Measurements from ENCODE around the gene TMEM151B. TPM values are rescaled to one million over a fixed set of nuclear protein-coding genes. Genes with fewer than 3 reads are reported as not detected.
A peak's percentile ranks its signal among the peaks of the same experiment; 100 is the strongest.

Gene TMEM151B
- total RNA-seq, 4 donors from 2014 or later, result 0.09 to 0.21 TPM; not detected in 2

DNA sequence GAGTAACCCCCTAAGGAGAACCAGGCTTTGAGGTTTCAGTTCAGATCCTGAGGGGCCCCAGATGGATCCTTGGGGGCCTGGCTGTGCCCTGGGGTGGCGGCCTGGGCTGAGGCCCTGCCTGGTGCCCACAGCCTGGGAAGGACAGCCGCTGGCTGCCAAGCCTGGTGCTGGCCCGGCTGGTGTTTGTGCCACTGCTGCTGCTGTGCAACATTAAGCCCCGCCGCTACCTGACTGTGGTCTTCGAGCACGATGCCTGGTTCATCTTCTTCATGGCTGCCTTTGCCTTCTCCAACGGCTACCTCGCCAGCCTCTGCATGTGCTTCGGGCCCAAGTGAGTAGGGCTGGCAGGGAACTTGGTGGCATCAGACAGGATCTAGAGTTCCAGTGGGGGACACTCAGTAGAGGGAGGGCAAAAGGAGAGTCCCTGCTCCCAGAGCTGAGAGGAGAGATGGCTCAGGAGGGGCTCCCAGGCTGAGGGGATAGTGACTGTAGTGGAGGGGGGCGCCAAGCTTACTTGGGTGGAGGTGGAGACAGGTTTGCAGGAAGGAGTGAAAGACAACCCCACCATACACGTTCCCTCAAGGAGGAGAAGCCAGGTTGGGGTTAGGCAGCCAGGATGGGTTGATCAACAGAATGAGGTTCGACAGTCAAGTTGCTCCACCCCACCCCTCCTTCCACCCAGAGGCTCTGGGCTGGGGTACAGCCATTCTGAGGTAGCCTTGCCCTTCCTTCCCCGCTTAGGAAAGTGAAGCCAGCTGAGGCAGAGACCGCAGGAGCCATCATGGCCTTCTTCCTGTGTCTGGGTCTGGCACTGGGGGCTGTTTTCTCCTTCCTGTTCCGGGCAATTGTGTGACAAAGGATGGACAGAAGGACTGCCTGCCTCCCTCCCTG, 37.3 kb upstream of the TMEM151B start:
- no peak for DNase-seq

DNA sequence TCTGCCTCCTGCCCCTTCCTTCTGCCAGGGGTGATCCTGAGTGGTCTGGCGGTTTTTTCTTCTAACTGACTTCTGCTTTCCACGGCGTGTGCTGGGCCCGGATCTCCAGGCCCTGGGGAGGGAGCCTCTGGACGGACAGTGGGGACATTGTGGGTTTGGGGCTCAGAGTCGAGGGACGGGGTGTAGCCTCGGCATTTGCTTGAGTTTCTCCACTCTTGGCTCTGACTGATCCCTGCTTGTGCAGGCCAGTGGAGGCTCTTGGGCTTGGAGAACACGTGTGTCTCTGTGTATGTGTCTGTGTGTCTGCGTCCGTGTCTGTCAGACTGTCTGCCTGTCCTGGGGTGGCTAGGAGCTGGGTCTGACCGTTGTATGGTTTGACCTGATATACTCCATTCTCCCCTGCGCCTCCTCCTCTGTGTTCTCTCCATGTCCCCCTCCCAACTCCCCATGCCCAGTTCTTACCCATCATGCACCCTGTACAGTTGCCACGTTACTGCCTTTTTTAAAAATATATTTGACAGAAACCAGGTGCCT, 36.6 kb upstream of the TMEM151B start:
- intact Hi-C loops (cut with DNase I; ENCODE audit: low total_unique reads), result loop anchor here (10.0 kb wide), 1 partner anchor 59 kb away; no protein-coding TSS in a partner anchor
- DNase-seq, result no peak
- TF ChIP-seq, protein P1, sequence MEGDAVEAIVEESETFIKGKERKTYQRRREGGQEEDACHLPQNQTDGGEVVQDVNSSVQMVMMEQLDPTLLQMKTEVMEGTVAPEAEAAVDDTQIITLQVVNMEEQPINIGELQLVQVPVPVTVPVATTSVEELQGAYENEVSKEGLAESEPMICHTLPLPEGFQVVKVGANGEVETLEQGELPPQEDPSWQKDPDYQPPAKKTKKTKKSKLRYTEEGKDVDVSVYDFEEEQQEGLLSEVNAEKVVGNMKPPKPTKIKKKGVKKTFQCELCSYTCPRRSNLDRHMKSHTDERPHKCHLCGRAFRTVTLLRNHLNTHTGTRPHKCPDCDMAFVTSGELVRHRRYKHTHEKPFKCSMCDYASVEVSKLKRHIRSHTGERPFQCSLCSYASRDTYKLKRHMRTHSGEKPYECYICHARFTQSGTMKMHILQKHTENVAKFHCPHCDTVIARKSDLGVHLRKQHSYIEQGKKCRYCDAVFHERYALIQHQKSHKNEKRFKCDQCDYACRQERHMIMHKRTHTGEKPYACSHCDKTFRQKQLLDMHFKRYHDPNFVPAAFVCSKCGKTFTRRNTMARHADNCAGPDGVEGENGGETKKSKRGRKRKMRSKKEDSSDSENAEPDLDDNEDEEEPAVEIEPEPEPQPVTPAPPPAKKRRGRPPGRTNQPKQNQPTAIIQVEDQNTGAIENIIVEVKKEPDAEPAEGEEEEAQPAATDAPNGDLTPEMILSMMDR (IDR thresholded peaks at IDR 0.05), result no peak
- TF ChIP-seq POLR2A (IDR thresholded peaks at IDR 0.05), result no peak
- peaks cover 16 to 35% of the 10 kb centered on the region in 2 donors for H3K4me1 ChIP-seq
- H3K9me3 ChIP-seq, result no peaks in the 10 kb centered on the region
- H3K27me3 ChIP-seq, result no peaks in the 10 kb centered on the region
- no peaks in the 10 kb centered on the region for H3K36me3 ChIP-seq
- peak overlapping the region; percentile 97 to 99 for H3K27ac ChIP-seq
- no peak overlapping the region for H3K4me3 ChIP-seq

More for the DNA sequence above, 37.3 kb upstream of the TMEM151B start:
- H3K36me3 ChIP-seq, result no peaks in the 10 kb centered on the region
- intact Hi-C loops (cut with DNase I; ENCODE audit: low total_unique reads), result loop anchor here (10.0 kb wide), 1 partner anchor 58 kb away; no protein-coding TSS in a partner anchor
- peaks cover 16 to 35% of the 10 kb centered on the region in 2 donors for H3K4me1 ChIP-seq
- H3K9me3 ChIP-seq, result no peaks in the 10 kb centered on the region
- peak overlapping the region; percentile 97 to 99 for H3K27ac ChIP-seq
- H3K4me3 ChIP-seq, result no peak overlapping the region
- no peak for TF ChIP-seq POLR2A (IDR thresholded peaks at IDR 0.05)
- TF ChIP-seq, protein P1 (IDR thresholded peaks at IDR 0.05), result no peak
- H3K27me3 ChIP-seq, result no peaks in the 10 kb centered on the region

- Histone ChIP-seq H3K4me3 (no peak overlapping the region), H3K4me1 (peaks cover 16 to 35% of the 10 kb centered on the region in 2 donors), H3K36me3 (no peaks in the 10 kb centered on the region), H3K27me3 (no peaks in the 10 kb centered on the region), H3K9me3 (no peaks in the 10 kb centered on the region), H3K27ac (peak overlapping the region; percentile 97 to 99)
- TF ChIP-seq POLR2A (IDR thresholded peaks at IDR 0.05), result no peak
- TF ChIP-seq, protein P1 (IDR thresholded peaks at IDR 0.05), result peak; percentile 74 to 87 (median 80)
- intact Hi-C loops (cut with DNase I; ENCODE audit: low total_unique reads), result loop anchor here (10.0 kb wide), 1 partner anchor 60 kb away; no protein-coding TSS in a partner anchor
- DNase-seq, result peak; percentile 87 to 91
These were observed 35.9 kb upstream of the TMEM151B start for GRCh38 chr6:44234101-44235025.

DNA sequence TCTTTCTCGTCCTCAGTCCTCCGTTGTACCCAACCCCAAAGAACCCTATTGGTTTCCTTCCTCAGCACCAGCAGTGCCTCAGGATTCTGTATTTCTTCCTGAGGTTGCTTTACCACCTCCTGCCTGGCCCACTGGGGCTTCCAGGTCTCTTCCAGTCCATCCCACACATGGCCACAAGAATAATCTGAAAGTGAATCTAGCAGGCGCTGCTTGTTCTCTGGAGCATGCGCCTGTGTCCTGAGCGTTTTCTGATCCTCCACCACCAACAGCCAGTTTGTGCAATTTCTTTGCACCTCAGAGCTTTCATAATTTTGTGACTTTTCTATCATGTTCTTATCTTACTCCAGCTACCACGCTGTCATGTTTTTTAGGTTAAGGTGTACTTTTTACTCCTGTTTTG, 35.0 kb upstream of the TMEM151B start:
- H3K9me3 ChIP-seq, result no peaks in the 10 kb centered on the region
- intact Hi-C loops (cut with DNase I; ENCODE audit: low total_unique reads), result loop anchor here (10.0 kb wide), 1 partner anchor 60 kb away; no protein-coding TSS in a partner anchor
- H3K4me3 ChIP-seq, result no peak overlapping the region
- no peaks in the 10 kb centered on the region for H3K27me3 ChIP-seq
- H3K4me1 ChIP-seq, result peaks cover 16 to 35% of the 10 kb centered on the region in 2 donors
- DNase-seq, result no peak
- no peaks in the 10 kb centered on the region for H3K36me3 ChIP-seq
- TF ChIP-seq, protein P1 (IDR thresholded peaks at IDR 0.05), result no peak
- H3K27ac ChIP-seq, result peak overlapping the region; percentile 97 to 99
